ENCODE measurements around the gene DAAM2. TPM values are rescaled to one million over a fixed set of nuclear protein-coding genes. Genes with fewer than 3 reads are reported as not detected.

DAAM2 gene
- polyA plus RNA-seq, 1 of the 3 experiments (the other 2 are of a cell fraction): 0.20 TPM

- TF ChIP-seq FOXM1 (IDR thresholded peaks at IDR 0.05; ENCODE audit: low read depth): no peak
- no peak for TF ChIP-seq CTCF (IDR thresholded peaks at IDR 0.05)
- no peak for TF ChIP-seq GATA2 (CRISPR knock-in tag; IDR thresholded peaks at IDR 0.05)
Measured at GRCh38 chr6:39904946-39905639, 112.9 kb downstream of the DAAM2 start (continued).

- Histone ChIP-seq H3K79me2 (ENCODE audit: insufficient read depth) (no peaks in the 10 kb centered on the region), H3K9me2 (no peaks in the 10 kb centered on the region), H4K20me1 (ENCODE audit: insufficient read depth) (no peaks in the 10 kb centered on the region), H2AFZ (ENCODE audit: low read depth) (no peak overlapping the region), H3K9me3 (no peaks in the 10 kb centered on the region), H3K4me1 (ENCODE audit: control insufficient read depth in 1 of 2, insufficient read depth in 2 of 2, low read depth in 1 of 2, low read length in 1 of 2) (peaks cover 0 to 4% of the 10 kb centered on the region in 2 experiments; a peak in 1 of 4 replicates), H3K27me3 (ENCODE audit: insufficient read depth) (no peaks in the 10 kb centered on the region), H3F3A (replicated peaks; ENCODE audit: insufficient read depth) (no peaks in the 10 kb centered on the region), H3K4me3 (ENCODE audit: low read depth in 2 of 2, low read length in 1 of 2) (no peak overlapping the region), H3K4me2 (no peak overlapping the region), H3K27ac (ENCODE audit: low read depth in 2 of 2, low read length in 1 of 2) (no peak overlapping the region; a peak in 1 of 4 replicates), H3K36me3 (replicated peaks in 1 of 2; ENCODE audit: control insufficient read depth in 1 of 2, insufficient read depth in 2 of 2, low read length in 1 of 2) (no peaks in the 10 kb centered on the region), H3K9ac (no peak overlapping the region)
- DNase-seq: no peak
- 87% methylated on average over 4 of the region's 4 CpGs for WGBS (ENCODE audit: low lambda C conversion rate)
- ChIA-PET CTCF (interaction anchor here (0.6 to 1.7 kb wide), 4 partner anchors 11 to 543 kb away, joined by 3 to 6 read pairs (median 4); no protein-coding TSS in a partner anchor), POLR2A (no interaction called here)
- no peak for TF ChIP-seq GATA2 (CRISPR knock-in tag; IDR thresholded peaks at IDR 0.05)
- TF ChIP-seq EP300 (IDR thresholded peaks at IDR 0.05; ENCODE audit: borderline replicate concordance in 1 of 2, low read depth in 1 of 2, low read length in 1 of 2): no peak
- TF ChIP-seq TAF1 (IDR thresholded peaks at IDR 0.05; ENCODE audit: borderline replicate concordance, low read depth, low read length): no peak
- TF ChIP-seq FOXJ3 (CRISPR knock-in tag; IDR thresholded peaks at IDR 0.05): no peak
- no peak for TF ChIP-seq SMC3 (IDR thresholded peaks at IDR 0.05; ENCODE audit: low read depth, low read length)
- TF ChIP-seq YY1 (IDR thresholded peaks at IDR 0.05; ENCODE audit: low read depth): no peak
Measured at GRCh38 chr6:39905640-39905975, 113.4 kb downstream of the DAAM2 start.

GRCh38 chr6:39906318-39906761 is 114.2 kb downstream of the DAAM2 start:
- Histone ChIP-seq H3K9me2 (no peaks in the 10 kb centered on the region), H3F3A (replicated peaks; ENCODE audit: insufficient read depth) (no peaks in the 10 kb centered on the region), H2AFZ (ENCODE audit: low read depth) (no peak overlapping the region), H3K4me2 (no peak overlapping the region), H3K9me3 (no peaks in the 10 kb centered on the region), H3K27ac (ENCODE audit: low read depth in 2 of 2, low read length in 1 of 2) (no peak overlapping the region), H3K36me3 (replicated peaks in 1 of 2; ENCODE audit: control insufficient read depth in 1 of 2, insufficient read depth in 2 of 2, low read length in 1 of 2) (no peaks in the 10 kb centered on the region), H3K79me2 (ENCODE audit: insufficient read depth) (no peaks in the 10 kb centered on the region), H4K20me1 (ENCODE audit: insufficient read depth) (no peaks in the 10 kb centered on the region), H3K4me3 (ENCODE audit: low read depth in 2 of 2, low read length in 1 of 2) (no peak overlapping the region), H3K27me3 (ENCODE audit: insufficient read depth) (no peaks in the 10 kb centered on the region), H3K4me1 (ENCODE audit: control insufficient read depth in 1 of 2, insufficient read depth in 2 of 2, low read depth in 1 of 2, low read length in 1 of 2) (peaks cover 0 to 4% of the 10 kb centered on the region in 2 experiments; a peak in 1 of 4 replicates), H3K9ac (no peak overlapping the region)
- ChIA-PET POLR2A (no interaction called here), CTCF (interaction anchor here (1.0 to 1.1 kb wide), 2 partner anchors 11 to 544 kb away, joined by 3 to 6 read pairs; no protein-coding TSS in a partner anchor)
- 77% methylated on average over 7 of the region's 13 CpGs for WGBS (ENCODE audit: low lambda C conversion rate)
- DNase-seq: no peak
- TF ChIP-seq SMC3 (IDR thresholded peaks at IDR 0.05; ENCODE audit: low read depth, low read length) (no peak), SIN3A (IDR thresholded peaks at IDR 0.05; ENCODE audit: borderline replicate concordance, low read depth, low read length) (no peak), NRF1 (IDR thresholded peaks at IDR 0.05; ENCODE audit: low read depth, low read length) (no peak), TAF1 (IDR thresholded peaks at IDR 0.05; ENCODE audit: borderline replicate concordance, low read depth, low read length) (no peak), JUND (IDR thresholded peaks at IDR 0.05) (no peak)
- TF ChIP-seq, protein P1, sequence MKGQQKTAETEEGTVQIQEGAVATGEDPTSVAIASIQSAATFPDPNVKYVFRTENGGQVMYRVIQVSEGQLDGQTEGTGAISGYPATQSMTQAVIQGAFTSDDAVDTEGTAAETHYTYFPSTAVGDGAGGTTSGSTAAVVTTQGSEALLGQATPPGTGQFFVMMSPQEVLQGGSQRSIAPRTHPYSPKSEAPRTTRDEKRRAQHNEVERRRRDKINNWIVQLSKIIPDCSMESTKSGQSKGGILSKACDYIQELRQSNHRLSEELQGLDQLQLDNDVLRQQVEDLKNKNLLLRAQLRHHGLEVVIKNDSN (IDR thresholded peaks at IDR 0.05; ENCODE audit: borderline replicate concordance, low read depth): no peak
- TF ChIP-seq, protein P2, sequence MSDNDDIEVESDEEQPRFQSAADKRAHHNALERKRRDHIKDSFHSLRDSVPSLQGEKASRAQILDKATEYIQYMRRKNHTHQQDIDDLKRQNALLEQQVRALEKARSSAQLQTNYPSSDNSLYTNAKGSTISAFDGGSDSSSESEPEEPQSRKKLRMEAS (IDR thresholded peaks at IDR 0.05; ENCODE audit: low read depth): no peak
